HAP-1 (cell line): ENCODE measurements around the gene ABCD3.
"Not testable (repeated sequence)": the region's sequence is repeated elsewhere in the genome, so short reads cannot be mapped to it uniquely, and the experiment has no call there.

Experiments used
- DNase-seq, 2 experiments: peaks; one replicate each; pipeline ENCODE4 v3.0.0-alpha.2; 2016 to 2020; ENCODE audit warnings: low spot score in 2 of 2
- H3K27me3 ChIP-seq: fragments of 250-450 bp; sonication (Bioruptor Pico); 2 replicates; pipeline ENCODE4 v1.5.1; 2020; ENCODE audit warnings: low read depth, mild to moderate bottlenecking, moderate library complexity
- H3K36me3 ChIP-seq: fragments of 250-450 bp; sonication (Bioruptor Pico); replicated peaks from 2 replicates; pipeline ENCODE4 v1.5.1; 2020; ENCODE audit warnings: mild to moderate bottlenecking
- H3K4me1 ChIP-seq: fragments of 250-450 bp; sonication (Bioruptor Pico); 2 replicates; pipeline ENCODE4 v1.5.1; 2020; ENCODE audit warnings: mild to moderate bottlenecking
- H3K4me3 ChIP-seq: fragments of 250-450 bp; sonication (Bioruptor Pico); 2 replicates; pipeline ENCODE4 v1.5.1; 2020; ENCODE audit warnings: mild to moderate bottlenecking, moderate library complexity
- H3K9me3 ChIP-seq: fragments of 250-450 bp; sonication (Bioruptor Pico); 2 replicates; pipeline ENCODE4 v1.5.1; 2020; ENCODE audit warnings: mild to moderate bottlenecking, moderate library complexity
- in situ Hi-C: fragments of 300-500 bp; cut with MboI; formaldehyde crosslinking; loops from 3 replicates; pipeline ENCODE4 v1.14.3; 2020; ENCODE audit warnings: low sequenced_read_pairs, inconsistent platforms, mixed read lengths

The ABCD3 gene

DNA sequence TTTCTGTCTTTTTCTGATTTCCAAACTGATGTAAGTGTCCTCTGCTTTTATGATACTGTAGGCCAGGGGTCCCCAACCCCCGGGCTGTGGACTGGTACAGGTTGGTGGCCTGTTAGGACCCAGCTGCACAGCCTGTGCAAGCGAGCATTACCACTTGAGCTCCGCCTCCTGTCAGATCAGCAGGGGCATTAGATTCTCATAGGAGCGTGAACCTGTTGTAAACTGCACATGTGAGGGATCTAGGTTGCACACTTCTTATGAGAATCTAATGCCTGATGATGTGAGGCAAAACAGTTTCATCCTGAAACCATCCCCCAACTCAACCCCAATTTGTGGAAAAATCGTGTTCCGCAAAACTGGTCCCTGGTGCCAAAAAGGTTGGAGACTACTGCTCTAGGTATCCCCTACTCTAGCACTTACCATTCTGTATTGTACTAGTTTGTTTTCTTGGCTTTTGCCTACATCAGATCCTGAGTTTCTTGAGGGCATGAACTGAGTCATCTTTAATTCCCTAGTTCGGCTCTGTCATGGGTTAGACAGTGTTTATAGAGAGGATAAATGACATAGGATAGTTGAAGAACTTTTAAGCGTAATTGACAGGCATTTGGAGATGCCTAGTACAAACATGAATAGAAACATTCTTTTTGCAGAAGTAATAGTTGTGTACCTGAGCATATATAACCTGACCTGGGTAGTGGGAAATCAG is 4.1 kb downstream of the ABCD3 start:
- in situ Hi-C loops: no loop called here
- H3K4me3 ChIP-seq: no peak overlapping the region
- H3K9me3 ChIP-seq: no peaks in the 10 kb centered on the region
- H3K27me3 ChIP-seq: no peaks in the 10 kb centered on the region
- peaks cover 30% of the 10 kb centered on the region for H3K4me1 ChIP-seq
- H3K36me3 ChIP-seq: no peaks in the 10 kb centered on the region
- DNase-seq: no peak

DNA sequence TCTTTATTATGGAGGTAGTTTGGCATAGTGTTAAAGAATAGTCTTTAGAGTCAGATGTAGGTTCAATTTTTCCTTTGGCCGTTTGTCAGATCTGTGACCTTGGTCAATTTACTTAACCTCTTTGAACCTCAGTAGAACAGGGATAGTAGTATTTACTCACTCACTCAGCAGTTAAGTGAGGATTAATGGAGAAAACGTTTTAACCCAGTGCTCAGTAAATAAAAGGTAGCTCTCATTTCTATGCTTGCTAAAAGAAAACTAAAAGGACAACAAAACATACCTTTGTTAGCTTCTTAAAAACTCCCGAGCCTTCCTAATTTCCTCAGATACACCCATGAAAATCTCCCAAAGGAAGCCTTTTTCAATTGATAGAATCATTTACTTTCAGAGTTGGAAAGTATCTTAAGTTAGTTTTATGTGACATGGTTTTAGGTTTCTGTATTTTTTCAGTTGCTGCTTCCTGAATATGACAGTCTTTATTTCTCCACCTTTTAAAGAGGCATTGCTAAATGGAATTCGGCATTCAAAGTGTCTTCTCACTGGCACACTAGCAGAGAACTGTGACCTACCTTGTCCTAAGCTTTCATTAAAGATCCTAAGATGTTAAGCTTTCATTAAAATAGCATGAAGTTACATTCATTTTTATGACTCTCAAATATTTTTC is 7.8 kb downstream of the ABCD3 start:
- no peak for DNase-seq
- no peak overlapping the region for H3K4me3 ChIP-seq
- in situ Hi-C loops: no loop called here
- H3K9me3 ChIP-seq: no peaks in the 10 kb centered on the region
- peaks cover 11% of the 10 kb centered on the region for H3K4me1 ChIP-seq
- no peaks in the 10 kb centered on the region for H3K27me3 ChIP-seq
- no peaks in the 10 kb centered on the region for H3K36me3 ChIP-seq

DNA sequence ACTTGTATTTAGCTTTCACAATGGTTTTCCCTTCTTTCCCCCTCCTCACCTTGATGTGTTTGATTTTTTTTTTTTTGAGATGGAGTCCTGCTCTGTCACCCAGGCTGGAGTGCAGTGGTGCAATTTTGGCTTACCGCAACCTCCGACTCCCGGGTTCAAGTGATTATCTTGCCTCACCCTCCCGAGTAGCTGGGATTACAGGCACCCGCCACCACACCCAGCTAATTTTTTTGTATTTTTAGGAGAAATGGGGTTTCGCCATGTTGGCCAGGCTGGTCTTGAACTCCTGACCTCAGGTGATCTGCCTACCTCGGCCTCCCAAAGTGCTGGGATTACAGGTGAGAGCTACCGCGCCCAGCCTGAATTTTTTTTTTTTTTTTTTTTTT is 8.3 kb downstream of the ABCD3 start:
- DNase-seq, H3K4me3 ChIP-seq, H3K36me3 ChIP-seq, H3K27me3 ChIP-seq, in situ Hi-C loops, H3K9me3 ChIP-seq: not testable (repeated sequence)
- peaks cover 11% of the 10 kb centered on the region for H3K4me1 ChIP-seq

DNA sequence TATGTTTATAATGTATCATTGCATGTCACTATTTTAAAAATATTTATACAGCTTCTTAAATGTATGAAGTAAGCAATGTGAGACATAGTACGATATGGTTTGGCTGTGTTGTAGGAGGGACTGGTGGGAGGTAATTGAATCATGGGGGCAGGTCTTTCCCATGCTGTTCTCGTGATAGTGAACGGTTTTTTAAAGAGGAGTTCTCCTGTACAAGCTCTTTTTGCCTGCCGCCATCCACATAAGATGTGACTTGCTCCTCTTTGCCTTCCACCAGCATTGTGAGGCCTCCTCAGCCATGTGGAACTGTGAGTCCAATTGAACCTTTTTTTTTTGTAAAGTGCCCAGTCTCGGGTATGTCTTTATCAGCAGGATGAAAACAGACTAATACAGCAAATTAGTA is 10.3 kb downstream of the ABCD3 start:
- no peaks in the 10 kb centered on the region for H3K27me3 ChIP-seq
- in situ Hi-C loops: no loop called here

DNA sequence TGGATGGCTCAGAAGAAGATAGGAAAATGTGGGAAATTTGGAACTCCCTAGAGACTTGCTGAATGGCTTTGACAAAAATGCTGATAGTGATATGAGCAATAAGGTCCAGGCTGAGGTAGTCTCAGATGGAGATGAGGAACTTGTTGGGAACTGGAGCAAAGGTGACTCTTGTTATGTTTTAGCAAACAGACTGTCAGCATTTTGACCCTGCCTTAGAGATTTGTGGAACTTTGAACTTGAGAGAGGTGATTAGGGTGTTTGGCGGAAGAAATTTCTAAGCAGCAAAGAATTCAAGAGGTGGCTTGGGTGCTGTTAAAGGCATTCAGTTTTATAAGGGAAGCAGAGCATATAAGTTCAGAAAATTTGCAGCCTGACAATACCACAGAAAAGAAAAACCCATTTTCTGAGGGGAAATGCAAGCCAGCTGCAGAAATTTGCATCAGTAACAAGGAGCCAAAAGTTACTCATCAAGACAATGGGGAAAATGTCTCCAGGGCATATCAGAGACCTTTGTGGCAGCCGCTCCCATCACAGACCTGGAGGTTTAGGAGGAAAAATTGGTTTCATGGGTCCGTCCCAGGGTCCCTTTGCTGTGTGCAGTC is 10.8 kb downstream of the ABCD3 start:
- H3K27me3 ChIP-seq, DNase-seq, H3K36me3 ChIP-seq, in situ Hi-C loops, H3K4me3 ChIP-seq, H3K9me3 ChIP-seq: not testable (repeated sequence)
- peaks cover 11% of the 10 kb centered on the region for H3K4me1 ChIP-seq

More for the DNA sequence above, 10.3 kb downstream of the ABCD3 start:
- Histone ChIP-seq H3K36me3 (no peaks in the 10 kb centered on the region), H3K9me3 (no peaks in the 10 kb centered on the region), H3K4me1 (peaks cover 11% of the 10 kb centered on the region), H3K4me3 (no peak overlapping the region)
- no peak for DNase-seq

DNA sequence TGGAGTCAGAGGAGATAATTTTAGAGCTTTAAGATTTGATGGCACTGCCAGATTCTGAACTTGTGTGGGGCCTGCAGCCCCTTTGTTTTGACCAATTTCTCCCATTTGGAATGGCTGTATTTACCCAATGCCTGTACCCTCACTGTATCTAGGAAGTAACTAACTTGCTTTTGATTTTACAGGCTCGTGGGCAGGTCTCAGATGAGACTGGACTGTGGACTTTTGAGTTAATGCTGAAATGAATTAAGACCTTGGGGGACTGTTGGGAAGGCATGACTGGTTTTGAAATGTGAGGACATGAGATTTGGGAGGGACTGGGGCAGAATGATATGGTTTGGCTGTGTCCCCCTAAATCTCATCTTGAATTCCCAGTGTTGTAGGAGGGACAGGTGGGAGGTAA is 11.9 kb downstream of the ABCD3 start:
- H3K36me3 ChIP-seq, H3K27me3 ChIP-seq, H3K9me3 ChIP-seq, in situ Hi-C loops, DNase-seq, H3K4me3 ChIP-seq: not testable (repeated sequence)
- H3K4me1 ChIP-seq: peaks cover 11% of the 10 kb centered on the region

DNA sequence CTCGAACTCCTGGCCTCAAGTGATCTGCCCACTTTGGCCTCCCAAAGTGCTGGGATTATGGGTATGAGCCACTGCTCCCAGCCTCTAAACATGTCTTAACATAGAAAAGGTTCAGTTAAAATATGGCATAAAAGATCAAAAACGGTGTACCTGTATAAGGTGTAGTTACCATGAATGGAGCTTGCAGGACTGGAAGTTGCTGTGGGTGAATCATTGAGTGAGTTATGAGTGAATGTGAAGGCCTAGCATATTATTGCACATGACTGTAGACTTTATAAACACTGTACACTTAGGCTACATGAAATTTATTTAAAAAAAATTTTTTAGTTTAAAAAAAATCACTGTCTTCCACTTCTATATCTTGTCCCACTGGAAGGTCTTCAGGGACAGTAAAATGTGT is 15.7 kb downstream of the ABCD3 start:
- Histone ChIP-seq H3K9me3 (peaks cover 11% of the 10 kb centered on the region), H3K36me3 (no peaks in the 10 kb centered on the region; the same call in 1 of the 2 replicates), H3K4me3 (no peak overlapping the region), H3K4me1 (peaks cover 8% of the 10 kb centered on the region), H3K27me3 (no peaks in the 10 kb centered on the region)
- in situ Hi-C loops: no loop called here
- no peak for DNase-seq

DNA sequence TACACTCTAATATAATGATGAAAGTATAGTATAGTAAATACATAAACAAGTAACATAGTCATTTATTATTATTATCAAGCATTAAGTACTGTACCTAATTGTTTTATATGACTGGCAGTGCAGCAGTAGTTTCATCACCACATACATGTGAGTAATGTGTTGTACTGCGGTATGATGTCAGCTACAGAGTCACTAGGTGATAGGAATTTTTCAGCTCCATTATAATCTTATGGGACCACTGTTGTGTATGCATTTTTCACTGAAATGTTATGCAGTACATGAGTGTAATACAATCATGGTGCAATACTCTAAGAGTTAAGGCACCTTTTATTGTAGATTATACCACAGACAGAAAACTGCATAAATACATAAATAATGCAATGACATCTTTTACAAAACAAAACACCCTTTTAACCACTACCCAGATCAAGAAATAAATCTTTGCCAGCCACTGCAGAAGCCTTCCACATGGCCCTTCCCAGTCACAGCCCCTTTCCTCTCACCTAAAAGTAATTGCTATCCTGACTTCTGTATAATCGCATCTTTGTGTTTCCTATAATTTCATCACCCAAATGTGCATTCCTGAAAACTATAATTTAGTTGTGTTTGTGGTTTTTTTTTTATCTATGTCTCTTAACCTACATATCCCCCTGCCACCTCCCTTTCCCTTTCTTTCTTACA is 16.3 kb downstream of the ABCD3 start:
- in situ Hi-C loops: no loop called here
- Histone ChIP-seq H3K4me3 (no peak overlapping the region), H3K27me3 (no peaks in the 10 kb centered on the region), H3K9me3 (peaks cover 11% of the 10 kb centered on the region), H3K36me3 (no peaks in the 10 kb centered on the region; the same call in 1 of the 2 replicates), H3K4me1 (peaks cover 11% of the 10 kb centered on the region)
- DNase-seq: no peak

DNA sequence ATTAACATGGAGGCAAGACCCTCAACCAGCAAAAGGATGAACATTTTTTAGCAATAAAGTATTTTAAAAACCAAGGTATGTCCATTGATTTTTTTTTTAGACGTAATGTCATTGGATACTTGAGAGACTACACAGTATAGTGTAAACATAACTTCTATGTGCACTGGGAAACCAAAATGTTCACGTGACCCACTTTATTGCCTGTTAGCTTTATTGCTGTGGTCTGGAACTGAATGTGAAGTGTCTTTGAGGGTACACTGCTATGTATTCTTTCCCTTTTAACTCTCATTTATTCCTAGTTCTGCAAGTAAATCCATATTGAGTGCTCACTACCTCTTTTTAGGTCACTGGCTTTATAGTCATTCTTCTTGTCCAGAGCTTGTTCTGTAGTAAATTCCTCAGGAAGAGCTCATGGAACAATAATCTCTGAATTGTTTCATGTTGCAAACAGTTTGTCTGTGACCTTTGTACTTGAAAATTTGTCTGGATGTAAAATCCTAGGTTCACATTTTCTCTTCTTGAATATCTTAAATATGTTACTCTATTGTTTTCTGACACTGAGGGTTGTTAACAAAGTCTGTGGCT is 20.6 kb downstream of the ABCD3 start:
- H3K36me3 ChIP-seq: no peaks in the 10 kb centered on the region; the same call in 1 of the 2 replicates
- peak; percentile 44 to 95 for DNase-seq
- H3K4me3 ChIP-seq: no peak overlapping the region
- peaks cover 12% of the 10 kb centered on the region for H3K4me1 ChIP-seq
- peaks cover 11% of the 10 kb centered on the region for H3K9me3 ChIP-seq
- in situ Hi-C loops: no loop called here
- no peaks in the 10 kb centered on the region for H3K27me3 ChIP-seq

DNA sequence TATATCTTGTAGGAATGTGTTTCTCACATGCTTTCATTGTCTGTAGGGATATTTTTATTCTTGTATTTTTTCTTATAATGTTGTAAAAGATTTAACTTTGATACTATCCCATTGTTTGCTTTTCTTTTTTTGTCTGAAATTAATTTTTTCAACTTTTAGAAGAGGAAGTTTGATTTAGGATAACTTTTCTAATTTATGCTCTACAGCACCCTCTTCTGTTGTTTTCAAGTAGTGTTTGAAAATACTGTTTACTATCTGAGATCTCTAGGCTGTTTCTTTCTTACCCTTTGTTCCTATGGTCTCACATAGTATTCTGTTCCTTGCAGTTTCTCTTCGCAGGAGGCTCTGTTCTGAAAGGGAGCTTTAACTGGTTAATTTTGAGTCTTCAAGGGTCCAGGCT is 21.9 kb downstream of the ABCD3 start:
- Histone ChIP-seq H3K9me3 (peaks cover 11% of the 10 kb centered on the region), H3K4me3 (no peak overlapping the region), H3K27me3 (no peaks in the 10 kb centered on the region), H3K36me3 (no peaks in the 10 kb centered on the region; the same call in 1 of the 2 replicates), H3K4me1 (peaks cover 12% of the 10 kb centered on the region)
- DNase-seq: no peak
- in situ Hi-C loops: no loop called here

DNA sequence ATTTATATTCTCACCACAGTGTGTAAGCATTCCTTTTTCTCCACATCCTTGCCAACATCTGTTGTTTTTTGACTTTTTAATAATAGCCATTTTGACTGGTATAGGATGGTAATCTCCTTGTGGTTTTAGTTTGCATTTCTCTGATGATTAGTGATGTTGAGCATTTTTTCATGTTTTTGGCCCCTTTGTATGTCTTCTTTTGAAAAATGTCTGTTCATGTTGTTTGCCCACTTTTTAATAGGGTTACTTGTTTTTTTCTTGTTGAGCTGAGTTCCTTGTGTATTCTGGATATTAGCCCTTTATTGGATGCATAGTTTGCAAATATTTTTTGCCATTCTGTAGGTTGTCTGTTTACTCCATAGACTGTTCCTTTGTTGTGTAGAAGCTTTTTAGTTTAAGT is 24.9 kb downstream of the ABCD3 start:
- H3K4me3 ChIP-seq, H3K9me3 ChIP-seq, H3K27me3 ChIP-seq, in situ Hi-C loops, DNase-seq, H3K36me3 ChIP-seq: not testable (repeated sequence)
- H3K4me1 ChIP-seq: peaks cover 12% of the 10 kb centered on the region

DNA sequence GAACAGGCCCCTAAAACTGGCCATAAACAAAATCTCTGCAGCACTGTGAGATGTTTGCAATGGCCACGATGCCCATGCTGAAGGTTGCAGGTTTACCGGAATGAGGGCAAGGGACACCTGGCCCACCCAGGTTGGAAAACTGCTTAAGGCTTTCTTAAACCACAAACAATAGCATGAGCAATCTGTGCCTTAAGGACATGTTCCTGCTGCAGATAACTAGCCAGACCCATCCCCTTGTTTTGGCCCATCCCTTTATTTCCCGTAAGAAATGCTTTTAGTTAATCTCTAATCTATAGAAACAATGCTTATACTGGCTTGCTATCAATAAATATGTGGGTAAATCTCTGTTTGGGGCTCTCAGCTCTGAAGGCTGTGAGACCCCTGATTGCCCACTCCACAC is 26.6 kb downstream of the ABCD3 start:
- H3K9me3 ChIP-seq, H3K27me3 ChIP-seq, H3K36me3 ChIP-seq, in situ Hi-C loops, H3K4me1 ChIP-seq, H3K4me3 ChIP-seq, DNase-seq: not testable (repeated sequence)

DNA sequence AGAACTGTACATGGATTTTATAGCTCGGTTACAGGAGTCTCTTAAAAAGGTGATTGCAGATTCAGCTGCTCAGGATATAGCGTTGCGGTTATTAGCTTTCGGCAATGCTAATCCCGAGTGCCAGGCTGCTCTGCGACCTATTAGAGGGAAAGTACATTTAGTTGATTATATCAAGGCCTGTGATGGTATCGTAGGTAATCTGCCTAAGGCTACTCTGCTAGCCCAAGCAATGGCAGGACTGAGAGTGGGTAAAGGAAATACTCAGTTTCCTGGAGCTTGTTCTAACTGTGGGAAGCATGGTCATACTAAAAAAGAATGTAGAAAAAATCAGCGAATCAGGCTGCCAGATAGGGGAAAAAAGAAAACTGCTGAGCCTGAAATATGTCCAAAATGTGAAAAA is 27.5 kb downstream of the ABCD3 start:
- H3K4me1 ChIP-seq, DNase-seq, H3K9me3 ChIP-seq, in situ Hi-C loops, H3K4me3 ChIP-seq, H3K36me3 ChIP-seq, H3K27me3 ChIP-seq: not testable (repeated sequence)

DNA sequence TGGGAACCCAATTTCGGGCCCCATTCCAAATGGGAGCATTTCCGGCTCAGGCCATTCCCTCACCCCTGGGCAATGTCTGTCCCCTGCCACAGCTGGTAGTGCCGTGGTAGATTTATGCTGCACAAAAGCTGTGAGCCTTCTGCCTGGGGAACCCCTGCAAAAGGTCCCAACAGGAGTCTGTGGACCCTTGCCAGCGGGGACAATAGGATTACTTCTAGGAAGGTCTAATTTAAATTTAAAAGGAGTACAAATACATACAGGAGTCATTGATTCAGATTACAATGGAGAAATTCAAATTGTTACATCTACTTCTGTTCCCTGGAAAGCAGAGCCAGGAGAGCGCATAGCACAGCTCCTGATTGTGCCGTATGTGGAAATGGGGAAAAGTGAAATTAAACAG is 28.0 kb downstream of the ABCD3 start:
- H3K27me3 ChIP-seq, H3K4me3 ChIP-seq, in situ Hi-C loops, H3K36me3 ChIP-seq, H3K9me3 ChIP-seq, H3K4me1 ChIP-seq: not testable (repeated sequence)
- peak in 1 of 2 experiments; percentile 10 for DNase-seq
